ENCODE measurements around the gene GRK5.

The GRK5 gene

GRCh38 chr10:119405520-119405807 lies 198.1 kb downstream of the GRK5 start:
- no peaks in the 10 kb centered on the region for H3K27me3 ChIP-seq (ENCODE audit: insufficient read depth, low read length, poor library complexity)
- H3K9ac ChIP-seq (ENCODE audit: low read depth, low read length) = no peak overlapping the region
- no peak overlapping the region for H3K4me2 ChIP-seq (ENCODE audit: insufficient read depth, low read length)
- H3K4me3 ChIP-seq (ENCODE audit: low read depth in 1 of 2, low read length in 2 of 2) = no peak overlapping the region
- ATAC-seq (ENCODE audit: insufficient read depth, low read depth) (no peak), DNase-seq (no peak)
- no peak overlapping the region for H2AFZ ChIP-seq (ENCODE audit: low read depth, low read length)
- no peaks in the 10 kb centered on the region for H3K4me1 ChIP-seq (ENCODE audit: insufficient read depth, low read length)
- H3K79me2 ChIP-seq (ENCODE audit: insufficient read depth, low read length) = no peaks in the 10 kb centered on the region
- no peaks in the 10 kb centered on the region for H3K9me3 ChIP-seq (ENCODE audit: insufficient read depth, low read length, severe bottlenecking)
- no peak for TF ChIP-seq EZH2 (IDR thresholded peaks at IDR 0.05; ENCODE audit: borderline replicate concordance, low read depth, low read length, severe bottlenecking)
- TF ChIP-seq, protein P1, sequence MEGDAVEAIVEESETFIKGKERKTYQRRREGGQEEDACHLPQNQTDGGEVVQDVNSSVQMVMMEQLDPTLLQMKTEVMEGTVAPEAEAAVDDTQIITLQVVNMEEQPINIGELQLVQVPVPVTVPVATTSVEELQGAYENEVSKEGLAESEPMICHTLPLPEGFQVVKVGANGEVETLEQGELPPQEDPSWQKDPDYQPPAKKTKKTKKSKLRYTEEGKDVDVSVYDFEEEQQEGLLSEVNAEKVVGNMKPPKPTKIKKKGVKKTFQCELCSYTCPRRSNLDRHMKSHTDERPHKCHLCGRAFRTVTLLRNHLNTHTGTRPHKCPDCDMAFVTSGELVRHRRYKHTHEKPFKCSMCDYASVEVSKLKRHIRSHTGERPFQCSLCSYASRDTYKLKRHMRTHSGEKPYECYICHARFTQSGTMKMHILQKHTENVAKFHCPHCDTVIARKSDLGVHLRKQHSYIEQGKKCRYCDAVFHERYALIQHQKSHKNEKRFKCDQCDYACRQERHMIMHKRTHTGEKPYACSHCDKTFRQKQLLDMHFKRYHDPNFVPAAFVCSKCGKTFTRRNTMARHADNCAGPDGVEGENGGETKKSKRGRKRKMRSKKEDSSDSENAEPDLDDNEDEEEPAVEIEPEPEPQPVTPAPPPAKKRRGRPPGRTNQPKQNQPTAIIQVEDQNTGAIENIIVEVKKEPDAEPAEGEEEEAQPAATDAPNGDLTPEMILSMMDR (IDR thresholded peaks at IDR 0.05; ENCODE audit: borderline replicate concordance, extremely low read depth, low read length, poor library complexity, severe bottlenecking) = no peak
- H3K27ac ChIP-seq (ENCODE audit: low read length) = no peak overlapping the region
- H3K36me3 ChIP-seq (ENCODE audit: insufficient read depth, low read length) = no peaks in the 10 kb centered on the region
- peaks cover 10% of the 10 kb centered on the region; the same call in 1 of the 2 replicates for H4K20me1 ChIP-seq (ENCODE audit: insufficient read depth, low read length)

- no peak for ATAC-seq (ENCODE audit: insufficient read depth, low read depth)
- peaks cover 10% of the 10 kb centered on the region; the same call in 1 of the 2 replicates for H4K20me1 ChIP-seq (ENCODE audit: insufficient read depth, low read length)
Observed at GRCh38 chr10:119406137-119406536, 198.8 kb downstream of the GRK5 start.

GRCh38 chr10:119406601-119407253 lies 199.4 kb downstream of the GRK5 start:
- no peaks in the 10 kb centered on the region for H3K9me3 ChIP-seq (ENCODE audit: insufficient read depth, low read length, severe bottlenecking)
- H3K4me2 ChIP-seq (ENCODE audit: insufficient read depth, low read length) = no peak overlapping the region
- H3K27me3 ChIP-seq (ENCODE audit: insufficient read depth, low read length, poor library complexity) = no peaks in the 10 kb centered on the region
- ATAC-seq (ENCODE audit: insufficient read depth, low read depth) = no peak
- DNase-seq = no peak
- H4K20me1 ChIP-seq (ENCODE audit: insufficient read depth, low read length) = peaks cover 6% of the 10 kb centered on the region; the same call in 1 of the 2 replicates
- H3K27ac ChIP-seq (ENCODE audit: low read length) = no peak overlapping the region
- no peak overlapping the region for H2AFZ ChIP-seq (ENCODE audit: low read depth, low read length)
- H3K4me1 ChIP-seq (ENCODE audit: insufficient read depth, low read length) = no peaks in the 10 kb centered on the region
- no peak overlapping the region for H3K4me3 ChIP-seq (ENCODE audit: low read depth in 1 of 2, low read length in 2 of 2)
- TF ChIP-seq, protein P1 (IDR thresholded peaks at IDR 0.05; ENCODE audit: borderline replicate concordance, extremely low read depth, low read length, poor library complexity, severe bottlenecking) = no peak
- no peak for TF ChIP-seq EZH2 (IDR thresholded peaks at IDR 0.05; ENCODE audit: borderline replicate concordance, low read depth, low read length, severe bottlenecking)
- H3K9ac ChIP-seq (ENCODE audit: low read depth, low read length) = no peak overlapping the region
- no peaks in the 10 kb centered on the region for H3K79me2 ChIP-seq (ENCODE audit: insufficient read depth, low read length)
- H3K36me3 ChIP-seq (ENCODE audit: insufficient read depth, low read length) = no peaks in the 10 kb centered on the region

More at GRCh38 chr10:119406137-119406536, 198.8 kb downstream of the GRK5 start:
- H3K4me1 ChIP-seq (ENCODE audit: insufficient read depth, low read length) = no peaks in the 10 kb centered on the region
- no peak for DNase-seq
- no peaks in the 10 kb centered on the region for H3K79me2 ChIP-seq (ENCODE audit: insufficient read depth, low read length)
- H3K4me3 ChIP-seq (ENCODE audit: low read depth in 1 of 2, low read length in 2 of 2) = no peak overlapping the region
- H3K27me3 ChIP-seq (ENCODE audit: insufficient read depth, low read length, poor library complexity) = no peaks in the 10 kb centered on the region
- H2AFZ ChIP-seq (ENCODE audit: low read depth, low read length) = no peak overlapping the region
- H3K36me3 ChIP-seq (ENCODE audit: insufficient read depth, low read length) = no peaks in the 10 kb centered on the region
- H3K9me3 ChIP-seq (ENCODE audit: insufficient read depth, low read length, severe bottlenecking) = no peaks in the 10 kb centered on the region
- H3K27ac ChIP-seq (ENCODE audit: low read length) = no peak overlapping the region
- no peak overlapping the region for H3K9ac ChIP-seq (ENCODE audit: low read depth, low read length)
- TF ChIP-seq, protein P1 (IDR thresholded peaks at IDR 0.05; ENCODE audit: borderline replicate concordance, extremely low read depth, low read length, poor library complexity, severe bottlenecking) = no peak
- no peak for TF ChIP-seq EZH2 (IDR thresholded peaks at IDR 0.05; ENCODE audit: borderline replicate concordance, low read depth, low read length, severe bottlenecking)
- H3K4me2 ChIP-seq (ENCODE audit: insufficient read depth, low read length) = no peak overlapping the region
